CD4-positive, alpha-beta T cell (primary cell): ENCODE data around the gene FGF8. TPM values are rescaled to one million over a fixed set of nuclear protein-coding genes. Genes with fewer than 3 reads are reported as not detected.

Source experiments
- ATAC-seq: fragments of 200-7000 bp; cut with Tn5 transposase; one replicate; pipeline ENCODE4 v1.10.0; 2022; ENCODE audit warnings: mild to moderate bottlenecking; ENCODE audit not compliant: poor library complexity
- CTCF ChIA-PET: fragments of 350-600 bp; sonication (Branson Sonifier 250); formaldehyde crosslinking; loops from one replicate; lab custom pipeline; 2021; ENCODE audit warnings: antibody characterized with exemption, inconsistent platforms; lab: Charles Lee
- POLR2A ChIA-PET: fragments of 350-600 bp; sonication (Branson Sonifier 250); formaldehyde crosslinking; loops from one replicate; lab custom pipeline; 2021; ENCODE audit warnings: antibody characterized with exemption, inconsistent platforms; lab: Charles Lee
- DNase-seq, 14 experiments: peaks; one replicate each; pipeline ENCODE4 v3.0.0-alpha.2; 2013 to 2020; ENCODE audit warnings: mixed read lengths in 2 of 14
- H3K27ac ChIP-seq, 2 donors: one replicate each; pipeline versions ENCODE4 v1.5.1 to v1.7.0; 2013; ENCODE audit warnings: low read length in 2 of 2, low read depth in 1 of 2, mild to moderate bottlenecking in 1 of 2
- H3K27me3 ChIP-seq, 2 experiments: 1 replicate in 1 of 2; 2 replicates in 1 of 2; pipeline versions ENCODE4 v1.6.1 to v1.7.0; 2013; ENCODE audit warnings: low read length in 2 of 2, control low read depth in 1 of 2, mild to moderate bottlenecking in 1 of 2, moderate library complexity in 1 of 2; ENCODE audit not compliant: insufficient read depth in 2 of 2, control insufficient read depth in 1 of 2
- H3K36me3 ChIP-seq: one replicate; pipeline ENCODE4 v1.6.1; 2013; ENCODE audit warnings: low read length, control low read depth; ENCODE audit not compliant: insufficient read depth
- H3K4me1 ChIP-seq: one replicate; pipeline ENCODE4 v1.6.1; 2013; ENCODE audit warnings: low read length, control low read depth; ENCODE audit not compliant: insufficient read depth
- H3K4me3 ChIP-seq: one replicate; pipeline ENCODE4 v1.5.1; 2013; ENCODE audit warnings: mild to moderate bottlenecking, low read length, moderate library complexity
- H3K9me3 ChIP-seq, 2 experiments: 1 replicate in 1 of 2; 2 replicates in 1 of 2; pipeline versions ENCODE4 v1.6.1 to v1.7.0; 2013; ENCODE audit warnings: low read length in 2 of 2, mild to moderate bottlenecking in 2 of 2, control low read depth in 1 of 2, moderate library complexity in 1 of 2; ENCODE audit not compliant: control insufficient read depth in 1 of 2, insufficient read depth in 1 of 2
- H3K27ac Mint-ChIP-seq: one replicate; pipeline ENCODE4 v1.8.0; 2020; ENCODE audit warnings: mixed read lengths
- H3K27me3 Mint-ChIP-seq: one replicate; pipeline ENCODE4 v1.8.0; 2021; ENCODE audit warnings: mixed read lengths
- H3K36me3 Mint-ChIP-seq: one replicate; pipeline ENCODE4 v1.8.0; 2021; ENCODE audit warnings: low read depth, mixed read lengths
- H3K4me1 Mint-ChIP-seq: one replicate; pipeline ENCODE4 v1.8.0; 2021; ENCODE audit warnings: low read depth, mixed read lengths
- H3K4me3 Mint-ChIP-seq: one replicate; pipeline ENCODE4 v1.8.0; 2020; ENCODE audit warnings: mild to moderate bottlenecking, mixed read lengths
- H3K9me3 Mint-ChIP-seq: one replicate; pipeline ENCODE4 v1.8.0; 2020; ENCODE audit warnings: mixed read lengths
- CTCF ChIP-seq: fragments of 200-600 bp; IDR thresholded peaks from one replicate; pipeline ENCODE4 v1.8.0; 2022; ENCODE audit warnings: antibody characterized with exemption, mild to moderate bottlenecking
- intact Hi-C, 2 experiments: fragments of 100-400 bp; cut with DNase I in 1 of 2; cut with micrococcal nuclease in 1 of 2; formaldehyde crosslinking; loops; one replicate each; pipeline versions ENCODE4 v1.15.1 to v1.9.0; 2023 to 2025; cut with DNase I, micrococcal nuclease
- total RNA-seq, 174 experiments: library from RNA in 2 of 174; stranded (reverse) in 2 of 174; gene quantifications; one replicate each; pipeline ENCODE4 v1.2.3 and lab custom pipeline; 2021 to 2026

FGF8 gene
- total RNA-seq, 2 experiments from 2014 or later = not detected

GRCh38 chr10:101818872-101819633 lies 43.1 kb upstream of the FGF8 start:
- ChIA-PET POLR2A (interaction anchor here (0.6 to 11.5 kb wide), 24 partner anchors 10 to 896 kb away, joined by 3 to 223 read pairs (median 5); partner anchors contain the start of genes ACTR1A, ARL3, DPCD and FBXL15), CTCF (interaction anchor here (0.9 to 1.8 kb wide), 8 partner anchors 9 to 191 kb away, joined by 3 to 21 read pairs (median 4); partner anchors contain the start of gene NPM3)
- peaks cover 41% of the 10 kb centered on the region for H3K4me1 Mint-ChIP-seq
- H3K27me3 Mint-ChIP-seq = no peaks in the 10 kb centered on the region
- no peaks in the 10 kb centered on the region for H3K9me3 Mint-ChIP-seq
- peaks cover 1% of the 10 kb centered on the region for H3K36me3 ChIP-seq
- ATAC-seq (peak; percentile 54), DNase-seq (peak in 2 of 14 experiments; percentile 13 to 81)
- peak overlapping the region; percentile 59 to 68 for H3K27ac ChIP-seq
- peak overlapping the region; percentile 99 for H3K4me3 Mint-ChIP-seq
- H3K4me1 ChIP-seq = peaks cover 26% of the 10 kb centered on the region
- H3K27ac Mint-ChIP-seq = peak overlapping the region; percentile 96
- H3K36me3 Mint-ChIP-seq = peaks cover 40% of the 10 kb centered on the region
- peak overlapping the region; percentile 97 for H3K4me3 ChIP-seq
- TF ChIP-seq CTCF = no peak
- no peaks in the 10 kb centered on the region for H3K27me3 ChIP-seq
- no peaks in the 10 kb centered on the region for H3K9me3 ChIP-seq
- intact Hi-C loops = loop anchor here (1.0 to 10.0 kb wide), 8 partner anchors 11 to 926 kb away; partner anchors contain the start of genes NPM3 (in 2 of the 2), ARMH3 (in 1 of the 2), FBXW4 (in 1 of the 2) and NOLC1 (in 1 of the 2)

- TF ChIP-seq CTCF = no peak
- DNase-seq (peak; percentile 92 to 100 (median 98)), ATAC-seq (peak; percentile 87)
- Histone ChIP-seq H3K4me1 (peaks cover 29% of the 10 kb centered on the region), H3K27ac (peak within 1 kb of the TSS; percentile 82 to 87), H3K27me3 (no peaks in the 10 kb centered on the region), H3K9me3 (no peaks in the 10 kb centered on the region), H3K36me3 (peaks cover 9% of the 10 kb centered on the region), H3K4me3 (peak within 1 kb of the TSS; percentile 97)
- Mint-ChIP-seq H3K4me3 (peak within 1 kb of the TSS; percentile 99), H3K27ac (peak within 1 kb of the TSS; percentile 96), H3K27me3 (no peaks in the 10 kb centered on the region), H3K4me1 (peaks cover 48% of the 10 kb centered on the region), H3K9me3 (no peaks in the 10 kb centered on the region), H3K36me3 (peaks cover 48% of the 10 kb centered on the region)
- ChIA-PET POLR2A (interaction anchor here (0.6 to 11.5 kb wide), 29 partner anchors 10 to 896 kb away, joined by 3 to 223 read pairs (median 4); partner anchors contain the start of genes ACTR1A, ARL3, ARMH3 and DPCD), CTCF (interaction anchor here (0.9 to 1.8 kb wide), 8 partner anchors 10 to 191 kb away, joined by 3 to 21 read pairs (median 4); partner anchors contain the start of gene NPM3)
- intact Hi-C loops = loop anchor here (1.0 to 10.0 kb wide), 8 partner anchors 12 to 927 kb away; partner anchors contain the start of genes NPM3 (in 2 of the 2), ARMH3 (in 1 of the 2), FBXW4 (in 1 of the 2) and NOLC1 (in 1 of the 2)
These were observed 42.4 kb upstream of the FGF8 start, which contains the start of gene OGA for GRCh38 chr10:101818119-101818871. Gene OGA (minus strand): TSS chr10:101818444. CDS start chr10:101818022, 422 bp downstream.
